GM12873 (cell line): Measurements from ENCODE around the gene SPACA4.

Experiments used
- CTCF ChIP-seq: IDR thresholded peaks from 2 replicates; pipeline ENCODE4 v1.5.1; 2012; ENCODE audit warnings: low read depth, mild to moderate bottlenecking, moderate library complexity, low read length, control low read depth; ENCODE audit not compliant: insufficient read depth; ENCODE audit errors: missing control alignments

SPACA4 gene

GRCh38 chr19:48611872-48612271, 5.3 kb downstream of the SPACA4 start:
- no peak for TF ChIP-seq CTCF

DNA sequence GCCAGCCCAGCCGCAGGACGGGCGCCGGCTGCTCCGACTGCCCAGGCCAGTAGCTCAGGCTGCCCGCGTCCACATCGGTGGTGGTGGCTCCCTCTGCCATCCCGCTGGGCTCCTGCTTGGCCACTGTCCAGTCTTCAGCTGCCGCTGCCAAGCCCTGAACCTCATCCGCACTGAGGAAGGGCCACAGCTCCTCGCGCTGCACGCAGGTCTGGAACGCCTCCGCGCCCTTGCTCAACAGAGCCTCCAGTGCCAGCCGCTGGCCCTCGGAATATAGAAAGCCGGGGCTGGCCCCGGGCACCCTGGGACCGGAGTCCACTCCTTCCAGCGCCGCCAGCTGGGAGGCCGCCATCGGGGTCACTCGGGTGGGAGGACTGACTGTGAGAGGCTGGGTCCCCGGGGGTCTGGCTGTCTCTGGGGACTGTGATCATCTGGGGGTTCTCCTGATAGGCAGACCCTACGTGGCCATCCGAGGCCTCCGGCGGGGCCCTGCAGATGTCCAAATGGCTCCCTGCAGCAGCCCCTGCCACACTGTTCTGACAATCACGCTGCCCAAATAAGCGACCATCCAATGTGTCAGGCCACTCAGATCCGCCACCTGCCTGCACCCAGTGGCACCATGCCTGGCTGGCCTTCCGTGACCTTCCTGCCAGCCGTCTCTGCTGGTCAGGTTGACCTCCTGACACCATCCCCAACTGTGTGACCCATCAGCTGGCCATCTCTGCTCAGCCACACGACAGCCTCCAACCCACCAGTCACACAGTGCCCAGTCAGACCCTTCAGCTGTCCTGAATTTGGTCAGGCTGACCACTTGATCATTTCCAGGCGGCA, 6.7 kb downstream of the SPACA4 start:
- TF ChIP-seq CTCF = no peak

- no peak for TF ChIP-seq CTCF
These were observed 7.4 kb downstream of the SPACA4 start for GRCh38 chr19:48613852-48614435.

GRCh38 chr19:48614436-48615230, 8.1 kb downstream of the SPACA4 start, which contains the start of gene FAM83E:
Gene FAM83E (minus strand): TSS chr19:48615076. CDS start chr19:48613372, 1,704 bp downstream.
- TF ChIP-seq CTCF = no peak

- no peak for TF ChIP-seq CTCF
These were observed 8.9 kb downstream of the SPACA4 start for GRCh38 chr19:48615231-48616040.

- no peak for TF ChIP-seq CTCF
These were observed 9.5 kb downstream of the SPACA4 start for GRCh38 chr19:48616041-48616436.
